Measurements from ENCODE around the gene LBH.

The LBH gene

DNA sequence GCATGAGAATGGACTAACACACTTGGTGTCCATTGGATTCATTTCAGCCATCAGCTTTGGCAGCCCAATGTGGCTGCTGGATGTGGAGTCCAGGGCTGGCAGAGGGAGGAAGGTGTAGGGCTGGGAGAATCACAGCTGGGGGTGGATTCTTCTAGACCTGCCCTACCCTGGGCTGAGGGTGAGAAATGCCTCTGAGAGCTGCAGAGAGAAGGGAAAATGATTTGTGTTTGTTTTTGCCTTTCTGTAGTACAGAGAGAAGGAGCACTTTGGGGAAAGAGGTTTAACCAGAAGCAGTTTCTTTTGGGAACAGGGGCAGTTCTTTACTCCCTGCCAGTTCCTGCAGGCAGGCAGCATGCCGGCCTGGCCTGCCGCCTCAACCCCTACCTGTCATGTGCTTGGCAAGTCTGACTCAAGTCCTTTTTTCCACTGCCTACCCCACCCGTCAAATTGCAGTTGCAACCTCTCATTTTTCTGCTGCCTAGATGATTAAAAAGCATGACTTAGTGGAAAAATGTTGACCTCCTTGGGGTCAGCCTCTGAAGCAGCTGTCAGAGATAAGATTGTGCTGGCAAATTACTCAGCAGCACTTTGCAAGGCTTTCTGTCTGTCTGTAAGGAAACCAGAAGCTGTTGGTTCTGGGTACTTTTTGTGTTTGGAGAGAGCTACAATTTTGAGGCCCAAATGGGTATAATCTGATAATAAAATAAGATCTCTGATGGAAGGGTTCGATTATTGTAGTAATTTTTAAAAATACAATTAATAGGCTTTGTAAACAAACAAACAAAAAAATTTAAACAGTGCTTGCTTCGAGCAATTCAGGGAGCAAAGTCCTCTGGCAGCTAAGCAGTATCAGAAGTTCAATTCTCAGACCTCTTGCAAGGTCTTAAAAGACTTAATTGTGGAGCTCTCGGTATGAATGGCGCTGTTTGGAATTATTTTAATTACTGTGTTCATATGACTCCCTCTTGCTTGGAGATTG lies 21.7 kb downstream of the LBH start:
- Histone ChIP-seq H4K20me1 (ENCODE audit: insufficient read depth, low read length) (peaks cover 3% of the 10 kb centered on the region), H3K27me3 (ENCODE audit: insufficient read depth, low read length, poor library complexity) (no peaks in the 10 kb centered on the region), H3K9ac (ENCODE audit: low read depth, low read length) (no peak overlapping the region), H3K4me1 (ENCODE audit: insufficient read depth, low read length) (peaks cover 36% of the 10 kb centered on the region), H3K79me2 (ENCODE audit: insufficient read depth, low read length) (peaks cover 51% of the 10 kb centered on the region), H3K9me3 (ENCODE audit: insufficient read depth, low read length, severe bottlenecking) (no peaks in the 10 kb centered on the region), H3K36me3 (ENCODE audit: insufficient read depth, low read length) (peaks cover 9% of the 10 kb centered on the region; the same call in 1 of the 2 replicates), H3K27ac (ENCODE audit: low read length) (peak overlapping the region; percentile 28; the same call in 1 of the 2 replicates), H3K4me3 (ENCODE audit: low read depth in 1 of 2, low read length in 2 of 2) (no peak overlapping the region), H3K4me2 (ENCODE audit: insufficient read depth, low read length) (no peak overlapping the region), H2AFZ (ENCODE audit: low read depth, low read length) (no peak overlapping the region)
- DNase-seq (no peak), ATAC-seq (ENCODE audit: insufficient read depth, low read depth) (no peak)
- TF ChIP-seq EZH2 (IDR thresholded peaks at IDR 0.05; ENCODE audit: borderline replicate concordance, low read depth, low read length, severe bottlenecking): no peak
- TF ChIP-seq, protein P1, sequence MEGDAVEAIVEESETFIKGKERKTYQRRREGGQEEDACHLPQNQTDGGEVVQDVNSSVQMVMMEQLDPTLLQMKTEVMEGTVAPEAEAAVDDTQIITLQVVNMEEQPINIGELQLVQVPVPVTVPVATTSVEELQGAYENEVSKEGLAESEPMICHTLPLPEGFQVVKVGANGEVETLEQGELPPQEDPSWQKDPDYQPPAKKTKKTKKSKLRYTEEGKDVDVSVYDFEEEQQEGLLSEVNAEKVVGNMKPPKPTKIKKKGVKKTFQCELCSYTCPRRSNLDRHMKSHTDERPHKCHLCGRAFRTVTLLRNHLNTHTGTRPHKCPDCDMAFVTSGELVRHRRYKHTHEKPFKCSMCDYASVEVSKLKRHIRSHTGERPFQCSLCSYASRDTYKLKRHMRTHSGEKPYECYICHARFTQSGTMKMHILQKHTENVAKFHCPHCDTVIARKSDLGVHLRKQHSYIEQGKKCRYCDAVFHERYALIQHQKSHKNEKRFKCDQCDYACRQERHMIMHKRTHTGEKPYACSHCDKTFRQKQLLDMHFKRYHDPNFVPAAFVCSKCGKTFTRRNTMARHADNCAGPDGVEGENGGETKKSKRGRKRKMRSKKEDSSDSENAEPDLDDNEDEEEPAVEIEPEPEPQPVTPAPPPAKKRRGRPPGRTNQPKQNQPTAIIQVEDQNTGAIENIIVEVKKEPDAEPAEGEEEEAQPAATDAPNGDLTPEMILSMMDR (IDR thresholded peaks at IDR 0.05; ENCODE audit: borderline replicate concordance, extremely low read depth, low read length, poor library complexity, severe bottlenecking): no peak

DNA sequence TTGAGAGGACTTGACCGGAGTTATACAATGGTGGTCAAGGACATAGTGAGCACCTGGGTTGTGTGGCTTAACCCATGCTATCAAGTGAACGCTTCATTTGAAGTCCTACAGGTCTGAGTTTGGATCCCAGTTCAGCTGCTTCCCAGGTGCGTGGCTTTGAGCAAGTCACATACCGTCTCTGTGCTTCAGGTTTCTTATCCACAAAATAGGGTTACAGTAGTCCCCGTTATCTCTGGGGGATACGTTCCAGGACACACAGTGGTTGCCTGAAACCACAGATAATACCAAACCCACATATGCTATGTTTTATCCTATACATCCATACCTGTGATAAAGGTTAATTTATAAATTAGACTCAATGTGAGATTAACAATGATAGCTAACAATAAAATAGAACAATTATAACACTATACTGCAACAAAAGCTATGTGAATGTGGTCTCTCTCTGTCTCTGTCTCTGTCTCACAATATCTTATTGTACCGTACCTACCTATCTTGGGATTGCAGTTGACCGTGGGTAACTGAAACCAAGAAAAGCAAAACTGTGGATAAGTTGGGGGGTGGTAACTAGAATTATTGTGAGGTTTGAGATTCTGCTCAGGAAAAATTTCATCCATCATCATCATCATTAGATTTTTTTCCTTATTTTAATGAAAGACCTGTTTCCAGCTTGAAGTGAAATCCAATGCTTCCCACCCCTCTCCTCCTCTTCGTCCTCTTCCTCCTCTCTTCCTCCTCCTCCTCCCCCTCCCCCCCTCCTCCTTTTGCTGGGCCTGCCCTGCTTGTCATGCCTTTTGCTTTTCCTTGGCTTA lies 22.7 kb downstream of the LBH start:
- peaks cover 46% of the 10 kb centered on the region for H3K79me2 ChIP-seq (ENCODE audit: insufficient read depth, low read length)
- no peak for DNase-seq
- H3K4me1 ChIP-seq (ENCODE audit: insufficient read depth, low read length): peaks cover 46% of the 10 kb centered on the region
- H3K36me3 ChIP-seq (ENCODE audit: insufficient read depth, low read length): peaks cover 18% of the 10 kb centered on the region
- H3K9ac ChIP-seq (ENCODE audit: low read depth, low read length): no peak overlapping the region
- TF ChIP-seq, protein P1 (IDR thresholded peaks at IDR 0.05; ENCODE audit: borderline replicate concordance, extremely low read depth, low read length, poor library complexity, severe bottlenecking): no peak
- TF ChIP-seq EZH2 (IDR thresholded peaks at IDR 0.05; ENCODE audit: borderline replicate concordance, low read depth, low read length, severe bottlenecking): no peak
- peaks cover 3% of the 10 kb centered on the region for H4K20me1 ChIP-seq (ENCODE audit: insufficient read depth, low read length)
- ATAC-seq (ENCODE audit: insufficient read depth, low read depth): no peak
- no peaks in the 10 kb centered on the region for H3K9me3 ChIP-seq (ENCODE audit: insufficient read depth, low read length, severe bottlenecking)
- H3K4me3 ChIP-seq (ENCODE audit: low read depth in 1 of 2, low read length in 2 of 2): no peak overlapping the region
- H3K27me3 ChIP-seq (ENCODE audit: insufficient read depth, low read length, poor library complexity): no peaks in the 10 kb centered on the region
- no peak overlapping the region for H3K27ac ChIP-seq (ENCODE audit: low read length)
- no peak overlapping the region for H3K4me2 ChIP-seq (ENCODE audit: insufficient read depth, low read length)
- no peak overlapping the region for H2AFZ ChIP-seq (ENCODE audit: low read depth, low read length)

DNA sequence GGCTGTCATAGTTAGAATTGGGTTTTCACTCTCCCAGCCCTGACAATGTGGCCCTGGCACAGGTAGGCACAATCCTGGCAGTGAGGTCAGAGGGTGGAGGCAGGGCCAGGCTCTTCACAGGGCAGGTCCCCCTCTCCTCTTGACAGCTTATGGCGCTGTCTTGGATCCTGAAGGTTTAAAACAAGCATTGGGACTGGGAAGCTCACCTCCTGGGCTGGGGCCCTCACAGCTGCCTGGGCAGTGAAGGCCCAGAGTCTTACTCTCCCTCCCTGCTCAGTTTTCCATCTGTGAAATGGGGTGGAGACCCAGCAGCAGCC lies 23.3 kb downstream of the LBH start:
- Histone ChIP-seq H3K79me2 (ENCODE audit: insufficient read depth, low read length) (peaks cover 41% of the 10 kb centered on the region), H3K4me1 (ENCODE audit: insufficient read depth, low read length) (peaks cover 50% of the 10 kb centered on the region), H3K27me3 (ENCODE audit: insufficient read depth, low read length, poor library complexity) (no peaks in the 10 kb centered on the region), H3K4me3 (ENCODE audit: low read depth in 1 of 2, low read length in 2 of 2) (no peak overlapping the region), H3K4me2 (ENCODE audit: insufficient read depth, low read length) (no peak overlapping the region), H3K27ac (ENCODE audit: low read length) (no peak overlapping the region), H3K9ac (ENCODE audit: low read depth, low read length) (no peak overlapping the region), H4K20me1 (ENCODE audit: insufficient read depth, low read length) (peaks cover 3% of the 10 kb centered on the region), H3K36me3 (ENCODE audit: insufficient read depth, low read length) (peaks cover 22% of the 10 kb centered on the region), H3K9me3 (ENCODE audit: insufficient read depth, low read length, severe bottlenecking) (no peaks in the 10 kb centered on the region), H2AFZ (ENCODE audit: low read depth, low read length) (no peak overlapping the region)
- ATAC-seq (ENCODE audit: insufficient read depth, low read depth): no peak
- TF ChIP-seq EZH2 (IDR thresholded peaks at IDR 0.05; ENCODE audit: borderline replicate concordance, low read depth, low read length, severe bottlenecking): no peak
- TF ChIP-seq, protein P1 (IDR thresholded peaks at IDR 0.05; ENCODE audit: borderline replicate concordance, extremely low read depth, low read length, poor library complexity, severe bottlenecking): no peak
- no peak for DNase-seq
